Measurements from ENCODE around the gene CGAS.

Gene CGAS

DNA sequence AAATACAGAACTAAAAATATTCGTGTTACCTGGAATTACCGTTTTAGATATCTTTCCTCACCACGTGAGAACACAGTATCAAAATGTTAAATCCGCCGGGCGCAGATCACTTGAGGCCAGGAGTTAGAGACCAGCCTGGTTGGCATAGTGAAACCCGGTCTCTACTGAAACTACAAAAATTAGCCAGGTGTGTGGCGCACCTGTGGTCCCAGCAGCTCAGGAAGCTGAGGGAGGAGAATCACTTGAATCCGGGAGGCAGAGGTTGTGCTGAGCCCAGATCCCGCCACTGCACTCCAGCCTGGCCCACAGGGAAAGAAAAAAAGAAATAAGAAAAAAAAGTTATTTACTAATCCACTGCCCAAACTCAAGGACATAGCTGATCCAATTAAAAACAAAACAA is 62.2 kb downstream of the CGAS start:
- ATAC-seq (ENCODE audit: insufficient read depth, low read depth) (no peak), DNase-seq (no peak)
- Histone ChIP-seq H2AFZ (ENCODE audit: low read depth, low read length) (no peak overlapping the region), H3K36me3 (ENCODE audit: insufficient read depth, low read length) (no peaks in the 10 kb centered on the region), H3K9me3 (ENCODE audit: insufficient read depth, low read length, severe bottlenecking) (no peaks in the 10 kb centered on the region), H3K4me1 (ENCODE audit: insufficient read depth, low read length) (no peaks in the 10 kb centered on the region), H3K27me3 (ENCODE audit: insufficient read depth, low read length, poor library complexity) (peaks cover 7% of the 10 kb centered on the region), H3K79me2 (ENCODE audit: insufficient read depth, low read length) (no peaks in the 10 kb centered on the region), H3K4me3 (ENCODE audit: low read depth in 1 of 2, low read length in 2 of 2) (no peak overlapping the region), H3K27ac (ENCODE audit: low read length) (no peak overlapping the region), H4K20me1 (ENCODE audit: insufficient read depth, low read length) (no peaks in the 10 kb centered on the region), H3K4me2 (ENCODE audit: insufficient read depth, low read length) (no peak overlapping the region), H3K9ac (ENCODE audit: low read depth, low read length) (no peak overlapping the region)
- TF ChIP-seq, protein P1, sequence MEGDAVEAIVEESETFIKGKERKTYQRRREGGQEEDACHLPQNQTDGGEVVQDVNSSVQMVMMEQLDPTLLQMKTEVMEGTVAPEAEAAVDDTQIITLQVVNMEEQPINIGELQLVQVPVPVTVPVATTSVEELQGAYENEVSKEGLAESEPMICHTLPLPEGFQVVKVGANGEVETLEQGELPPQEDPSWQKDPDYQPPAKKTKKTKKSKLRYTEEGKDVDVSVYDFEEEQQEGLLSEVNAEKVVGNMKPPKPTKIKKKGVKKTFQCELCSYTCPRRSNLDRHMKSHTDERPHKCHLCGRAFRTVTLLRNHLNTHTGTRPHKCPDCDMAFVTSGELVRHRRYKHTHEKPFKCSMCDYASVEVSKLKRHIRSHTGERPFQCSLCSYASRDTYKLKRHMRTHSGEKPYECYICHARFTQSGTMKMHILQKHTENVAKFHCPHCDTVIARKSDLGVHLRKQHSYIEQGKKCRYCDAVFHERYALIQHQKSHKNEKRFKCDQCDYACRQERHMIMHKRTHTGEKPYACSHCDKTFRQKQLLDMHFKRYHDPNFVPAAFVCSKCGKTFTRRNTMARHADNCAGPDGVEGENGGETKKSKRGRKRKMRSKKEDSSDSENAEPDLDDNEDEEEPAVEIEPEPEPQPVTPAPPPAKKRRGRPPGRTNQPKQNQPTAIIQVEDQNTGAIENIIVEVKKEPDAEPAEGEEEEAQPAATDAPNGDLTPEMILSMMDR (IDR thresholded peaks at IDR 0.05; ENCODE audit: borderline replicate concordance, extremely low read depth, low read length, poor library complexity, severe bottlenecking): no peak
- TF ChIP-seq EZH2 (IDR thresholded peaks at IDR 0.05; ENCODE audit: borderline replicate concordance, low read depth, low read length, severe bottlenecking): no peak

DNA sequence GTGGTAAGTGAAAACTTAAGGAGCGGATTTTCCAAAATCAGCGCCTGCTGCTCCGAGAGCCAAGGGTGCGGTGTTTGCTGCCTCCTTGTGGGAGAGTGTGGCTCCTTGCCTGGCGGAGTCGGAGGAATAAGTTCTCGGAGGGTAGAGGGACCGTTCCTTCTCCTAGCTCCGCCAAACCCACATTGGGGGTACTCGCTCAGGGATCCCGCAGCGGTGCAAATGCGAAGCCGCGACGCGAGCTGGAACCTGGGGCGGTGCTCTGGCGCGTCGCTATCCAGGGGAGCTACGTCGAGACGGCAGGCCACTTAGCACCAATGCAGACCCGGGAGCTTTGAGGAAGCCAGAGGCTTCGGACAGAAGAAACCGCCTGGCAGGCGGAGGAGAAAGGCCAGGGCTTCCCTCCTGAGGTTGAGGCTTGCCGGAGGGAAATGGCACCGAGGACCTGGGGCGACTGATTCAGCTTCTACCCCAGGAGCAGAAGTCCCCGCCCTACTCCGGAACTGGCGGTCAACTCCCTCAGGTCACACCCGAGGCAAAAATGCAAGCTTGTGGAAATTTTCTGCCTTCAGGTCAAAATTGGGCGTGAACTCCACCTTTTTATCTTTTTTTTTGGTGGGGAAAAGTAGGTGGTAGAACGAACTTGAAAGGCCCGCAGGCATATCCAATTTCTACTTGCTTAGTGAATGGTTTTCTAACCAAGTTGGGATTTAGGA is 63.1 kb downstream of the CGAS start:
- Histone ChIP-seq H3K4me2 (ENCODE audit: insufficient read depth, low read length) (no peak overlapping the region), H3K27ac (ENCODE audit: low read length) (no peak overlapping the region), H3K4me1 (ENCODE audit: insufficient read depth, low read length) (no peaks in the 10 kb centered on the region), H3K4me3 (ENCODE audit: low read depth in 1 of 2, low read length in 2 of 2) (no peak overlapping the region), H2AFZ (ENCODE audit: low read depth, low read length) (no peak overlapping the region), H4K20me1 (ENCODE audit: insufficient read depth, low read length) (no peaks in the 10 kb centered on the region), H3K79me2 (ENCODE audit: insufficient read depth, low read length) (no peaks in the 10 kb centered on the region), H3K9ac (ENCODE audit: low read depth, low read length) (no peak overlapping the region), H3K9me3 (ENCODE audit: insufficient read depth, low read length, severe bottlenecking) (no peaks in the 10 kb centered on the region), H3K27me3 (ENCODE audit: insufficient read depth, low read length, poor library complexity) (peaks cover 7% of the 10 kb centered on the region), H3K36me3 (ENCODE audit: insufficient read depth, low read length) (no peaks in the 10 kb centered on the region)
- TF ChIP-seq, protein P1 (IDR thresholded peaks at IDR 0.05; ENCODE audit: borderline replicate concordance, extremely low read depth, low read length, poor library complexity, severe bottlenecking): peak; percentile 32
- no peak for TF ChIP-seq EZH2 (IDR thresholded peaks at IDR 0.05; ENCODE audit: borderline replicate concordance, low read depth, low read length, severe bottlenecking)
- DNase-seq: no peak
- no peak for ATAC-seq (ENCODE audit: insufficient read depth, low read depth)

DNA sequence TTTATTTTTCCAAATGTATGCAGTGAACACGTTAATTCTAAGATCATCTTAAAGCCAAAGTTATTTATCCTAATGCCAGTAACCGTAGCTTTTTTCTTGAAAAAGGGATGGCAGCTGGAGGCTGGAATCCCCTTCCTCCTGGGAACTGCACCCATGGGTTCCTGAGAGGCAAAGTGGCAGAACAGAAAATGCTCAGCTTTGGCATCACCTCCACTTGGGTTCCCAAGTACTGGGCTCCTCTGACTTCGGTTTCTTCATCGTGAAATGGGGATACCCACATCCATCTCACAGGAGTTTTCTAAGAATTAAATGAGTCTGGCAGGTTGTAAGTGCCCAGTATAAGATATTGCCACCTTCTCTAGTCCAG is 63.7 kb downstream of the CGAS start:
- H3K4me1 ChIP-seq (ENCODE audit: insufficient read depth, low read length): no peaks in the 10 kb centered on the region
- peaks cover 7% of the 10 kb centered on the region for H3K27me3 ChIP-seq (ENCODE audit: insufficient read depth, low read length, poor library complexity)
- no peak overlapping the region for H3K9ac ChIP-seq (ENCODE audit: low read depth, low read length)
- DNase-seq (no peak), ATAC-seq (ENCODE audit: insufficient read depth, low read depth) (no peak)
- TF ChIP-seq, protein P1 (IDR thresholded peaks at IDR 0.05; ENCODE audit: borderline replicate concordance, extremely low read depth, low read length, poor library complexity, severe bottlenecking): no peak
- no peak for TF ChIP-seq EZH2 (IDR thresholded peaks at IDR 0.05; ENCODE audit: borderline replicate concordance, low read depth, low read length, severe bottlenecking)
- H3K4me3 ChIP-seq (ENCODE audit: low read depth in 1 of 2, low read length in 2 of 2): no peak overlapping the region
- H2AFZ ChIP-seq (ENCODE audit: low read depth, low read length): no peak overlapping the region
- H3K9me3 ChIP-seq (ENCODE audit: insufficient read depth, low read length, severe bottlenecking): no peaks in the 10 kb centered on the region
- no peak overlapping the region for H3K27ac ChIP-seq (ENCODE audit: low read length)
- H4K20me1 ChIP-seq (ENCODE audit: insufficient read depth, low read length): no peaks in the 10 kb centered on the region
- no peaks in the 10 kb centered on the region for H3K79me2 ChIP-seq (ENCODE audit: insufficient read depth, low read length)
- no peaks in the 10 kb centered on the region for H3K36me3 ChIP-seq (ENCODE audit: insufficient read depth, low read length)
- no peak overlapping the region for H3K4me2 ChIP-seq (ENCODE audit: insufficient read depth, low read length)

Measured in DND-41 (cell line).